Vagina (tissue), 2 donors: ENCODE results near the gene RPL36. TPM values are rescaled to one million over a fixed set of nuclear protein-coding genes. Genes with fewer than 3 reads are reported as not detected.

Source experiments
- DNase-seq, 2 donors: peaks; one replicate each; pipeline ENCODE4 v3.0.0-alpha.2; 2017; ENCODE audit errors: extremely low spot score in 2 of 2
- H3K27ac ChIP-seq: fragments of 200-600 bp; sonication (generic); one replicate; pipeline ENCODE4 v1.5.1; 2019
- H3K27me3 ChIP-seq: fragments of 200-600 bp; sonication (generic); one replicate; pipeline ENCODE4 v1.5.1; 2019
- H3K36me3 ChIP-seq, 2 donors: fragments of 200-600 bp; sonication (generic); one replicate each; pipeline ENCODE4 v1.5.1; 2017 to 2019
- H3K4me1 ChIP-seq: fragments of 200-600 bp; sonication (generic); one replicate; pipeline ENCODE4 v1.5.1; 2019
- H3K4me3 ChIP-seq, 2 donors: fragments of 200-600 bp; sonication (generic); 1 replicate in 1 of 2; 2 replicates in 1 of 2; pipeline ENCODE4 v1.5.1; 2016 to 2019
- H3K9me3 ChIP-seq: fragments of 200-600 bp; sonication (generic); one replicate; pipeline ENCODE4 v1.5.1; 2019
- POLR2A ChIP-seq, 2 donors: fragments of 450-650 bp; IDR thresholded peaks; one replicate each; pipeline ENCODE4 v1.6.1; 2017; ENCODE audit warnings: antibody characterized with exemption in 2 of 2, mild to moderate bottlenecking in 2 of 2, moderate library complexity in 2 of 2
- POLR2AphosphoS5 ChIP-seq, 2 donors: sonication (generic); formaldehyde crosslinking; IDR thresholded peaks; one replicate each; pipeline ENCODE4 v1.9.0; 2017; ENCODE audit warnings: antibody characterized with exemption in 2 of 2, mild to moderate bottlenecking in 2 of 2, low read depth in 1 of 2; ENCODE audit not compliant: insufficient read depth in 1 of 2
- intact Hi-C: fragments of 100-400 bp; cut with DNase I; formaldehyde crosslinking; loops from one replicate; pipeline ENCODE4 v1.15.1; 2023
- total RNA-seq: library from RNA; depleted of rRNA; stranded (reverse); fragments of >200 nt; gene quantifications from one replicate; pipeline ENCODE4 v1.2.3, GENCODE V29; 2016
- TF ChIP-seq, protein P1 (sequence below), 3 experiments: fragments of 450-650 bp in 2 of 3; fragments of 200-600 bp in 1 of 3; sonication (generic) in 1 of 3; IDR thresholded peaks; one replicate each; pipeline ENCODE4 v1.5.1; 2017 to 2019; ENCODE audit warnings: antibody characterized with exemption in 3 of 3, mild to moderate bottlenecking in 2 of 3, moderate library complexity in 2 of 3

Gene RPL36
- total RNA-seq, 1 donor from 2014 or later = 703 TPM

DNA sequence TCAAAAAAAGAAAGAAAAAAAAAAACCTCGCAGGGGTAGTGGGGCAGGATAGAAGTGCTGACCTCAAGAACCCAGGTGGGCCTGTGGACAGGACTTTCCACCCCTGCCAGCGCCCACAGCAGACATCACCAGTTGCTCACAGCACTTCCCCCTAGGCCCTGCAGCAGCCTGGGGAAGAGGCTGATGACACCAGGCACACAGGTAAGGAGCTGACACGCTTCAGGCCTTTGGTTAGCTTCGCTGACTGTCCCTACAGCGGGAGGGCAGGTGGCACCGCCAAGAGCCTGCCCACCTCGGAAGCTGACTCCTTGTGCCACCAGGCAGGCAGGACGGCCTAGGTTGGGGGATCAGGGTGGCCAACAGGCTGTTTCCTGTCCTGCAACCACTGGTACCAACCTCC lies 20.9 kb downstream of the RPL36 start:
- intact Hi-C loops = no loop called here
- Histone ChIP-seq H3K27me3 (no peaks in the 10 kb centered on the region), H3K27ac (no peak overlapping the region), H3K4me3 (no peak overlapping the region), H3K4me1 (no peaks in the 10 kb centered on the region), H3K36me3 (peaks cover 0 to 69% of the 10 kb centered on the region in 2 donors), H3K9me3 (no peaks in the 10 kb centered on the region)
- DNase-seq = no peak
- no peak for TF ChIP-seq POLR2AphosphoS5 (IDR thresholded peaks at IDR 0.05; ENCODE audit: insufficient read depth in 1 of 2, low read depth in 1 of 2)
- TF ChIP-seq, protein P1, sequence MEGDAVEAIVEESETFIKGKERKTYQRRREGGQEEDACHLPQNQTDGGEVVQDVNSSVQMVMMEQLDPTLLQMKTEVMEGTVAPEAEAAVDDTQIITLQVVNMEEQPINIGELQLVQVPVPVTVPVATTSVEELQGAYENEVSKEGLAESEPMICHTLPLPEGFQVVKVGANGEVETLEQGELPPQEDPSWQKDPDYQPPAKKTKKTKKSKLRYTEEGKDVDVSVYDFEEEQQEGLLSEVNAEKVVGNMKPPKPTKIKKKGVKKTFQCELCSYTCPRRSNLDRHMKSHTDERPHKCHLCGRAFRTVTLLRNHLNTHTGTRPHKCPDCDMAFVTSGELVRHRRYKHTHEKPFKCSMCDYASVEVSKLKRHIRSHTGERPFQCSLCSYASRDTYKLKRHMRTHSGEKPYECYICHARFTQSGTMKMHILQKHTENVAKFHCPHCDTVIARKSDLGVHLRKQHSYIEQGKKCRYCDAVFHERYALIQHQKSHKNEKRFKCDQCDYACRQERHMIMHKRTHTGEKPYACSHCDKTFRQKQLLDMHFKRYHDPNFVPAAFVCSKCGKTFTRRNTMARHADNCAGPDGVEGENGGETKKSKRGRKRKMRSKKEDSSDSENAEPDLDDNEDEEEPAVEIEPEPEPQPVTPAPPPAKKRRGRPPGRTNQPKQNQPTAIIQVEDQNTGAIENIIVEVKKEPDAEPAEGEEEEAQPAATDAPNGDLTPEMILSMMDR (IDR thresholded peaks at IDR 0.05) = no peak
- TF ChIP-seq POLR2A (IDR thresholded peaks at IDR 0.05) = no peak

DNA sequence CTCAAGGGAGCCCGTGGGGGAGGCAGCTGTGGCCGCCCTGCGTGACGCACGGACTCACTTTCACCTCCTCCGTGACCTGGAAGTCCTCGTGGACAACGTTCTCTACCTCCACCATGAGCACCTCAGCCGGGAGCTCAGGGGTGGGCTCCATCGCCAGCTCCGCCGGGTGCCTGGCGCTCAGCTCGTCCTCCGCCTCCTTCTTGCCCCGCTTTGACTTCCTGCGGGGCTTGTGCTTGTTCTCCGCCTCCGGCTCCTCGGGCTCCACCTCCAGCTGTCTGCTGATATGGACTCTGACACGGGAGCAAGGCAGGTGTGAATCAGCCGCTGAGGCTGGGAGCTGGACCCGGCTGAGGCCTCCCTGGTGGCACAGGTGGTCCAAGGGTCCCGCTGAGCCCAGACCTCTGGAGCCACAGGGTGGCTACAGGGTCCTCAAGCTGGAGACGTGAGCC lies 21.6 kb downstream of the RPL36 start:
- TF ChIP-seq POLR2AphosphoS5 (IDR thresholded peaks at IDR 0.05; ENCODE audit: insufficient read depth in 1 of 2, low read depth in 1 of 2) (no peak), POLR2A (IDR thresholded peaks at IDR 0.05) (no peak)
- TF ChIP-seq, protein P1 (IDR thresholded peaks at IDR 0.05) = no peak
- Histone ChIP-seq H3K27ac (no peak overlapping the region), H3K27me3 (no peaks in the 10 kb centered on the region), H3K4me1 (no peaks in the 10 kb centered on the region), H3K4me3 (no peak overlapping the region), H3K36me3 (peaks cover 0 to 62% of the 10 kb centered on the region in 2 donors), H3K9me3 (no peaks in the 10 kb centered on the region)
- DNase-seq = no peak
- intact Hi-C loops = no loop called here

DNA sequence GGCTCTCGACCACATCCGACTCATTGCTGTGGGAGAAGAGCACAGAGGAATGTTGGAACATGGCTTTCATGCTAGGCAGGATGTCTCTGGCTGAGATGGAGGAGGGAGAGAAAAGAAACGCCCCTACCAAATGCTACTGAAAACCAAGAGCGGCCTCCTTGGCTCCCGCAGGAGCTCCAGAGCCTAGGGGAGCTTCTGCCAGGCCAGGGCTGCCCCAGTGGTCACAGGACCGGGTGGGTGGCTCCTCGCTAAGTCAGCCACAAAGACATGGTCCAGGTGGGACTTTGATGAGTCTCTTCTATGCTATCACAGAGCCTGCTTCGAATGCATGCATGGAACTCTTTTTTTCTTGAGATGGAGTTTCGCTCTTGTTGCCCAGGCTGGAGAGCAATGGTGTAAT lies 23.1 kb downstream of the RPL36 start:
- H3K36me3 ChIP-seq = peaks cover 0 to 49% of the 10 kb centered on the region in 2 donors

DNA sequence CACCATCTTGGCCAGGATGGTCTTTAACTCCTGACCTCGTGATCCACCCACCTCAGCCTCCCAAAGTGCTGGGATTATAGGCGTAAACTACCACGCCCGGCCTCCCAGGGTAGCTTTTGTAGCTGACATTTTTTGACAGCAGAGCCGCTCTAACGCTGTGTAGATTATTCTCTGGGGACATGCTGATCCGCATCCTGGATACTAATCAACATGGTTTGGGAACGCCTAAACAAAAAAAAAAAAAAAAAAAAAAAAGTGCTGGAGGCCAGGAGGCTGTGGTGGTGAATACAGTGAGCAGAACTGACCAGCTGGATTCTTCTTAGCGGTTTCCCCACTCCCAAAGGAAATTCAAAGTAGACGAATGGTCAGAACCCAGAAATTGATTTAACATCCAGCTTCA lies 24.7 kb downstream of the RPL36 start:
- Histone ChIP-seq H3K27me3 (no peaks in the 10 kb centered on the region), H3K9me3 (no peaks in the 10 kb centered on the region), H3K36me3 (peaks cover 0 to 39% of the 10 kb centered on the region in 2 donors), H3K4me3 (no peak overlapping the region), H3K4me1 (peaks cover 23% of the 10 kb centered on the region), H3K27ac (no peak overlapping the region)
- TF ChIP-seq, protein P1 (IDR thresholded peaks at IDR 0.05) = no peak
- TF ChIP-seq POLR2A (IDR thresholded peaks at IDR 0.05) = no peak
- TF ChIP-seq POLR2AphosphoS5 (IDR thresholded peaks at IDR 0.05; ENCODE audit: insufficient read depth in 1 of 2, low read depth in 1 of 2) = no peak
- intact Hi-C loops = no loop called here
- DNase-seq = no peak

More for the DNA sequence above, 23.1 kb downstream of the RPL36 start:
- TF ChIP-seq POLR2A (IDR thresholded peaks at IDR 0.05) (no peak), POLR2AphosphoS5 (IDR thresholded peaks at IDR 0.05; ENCODE audit: insufficient read depth in 1 of 2, low read depth in 1 of 2) (no peak)
- TF ChIP-seq, protein P1 (IDR thresholded peaks at IDR 0.05) = no peak
- intact Hi-C loops = no loop called here
- Histone ChIP-seq H3K9me3 (no peaks in the 10 kb centered on the region), H3K27ac (no peak overlapping the region), H3K4me3 (no peak overlapping the region), H3K4me1 (peaks cover 12% of the 10 kb centered on the region), H3K27me3 (no peaks in the 10 kb centered on the region)
- DNase-seq = no peak

DNA sequence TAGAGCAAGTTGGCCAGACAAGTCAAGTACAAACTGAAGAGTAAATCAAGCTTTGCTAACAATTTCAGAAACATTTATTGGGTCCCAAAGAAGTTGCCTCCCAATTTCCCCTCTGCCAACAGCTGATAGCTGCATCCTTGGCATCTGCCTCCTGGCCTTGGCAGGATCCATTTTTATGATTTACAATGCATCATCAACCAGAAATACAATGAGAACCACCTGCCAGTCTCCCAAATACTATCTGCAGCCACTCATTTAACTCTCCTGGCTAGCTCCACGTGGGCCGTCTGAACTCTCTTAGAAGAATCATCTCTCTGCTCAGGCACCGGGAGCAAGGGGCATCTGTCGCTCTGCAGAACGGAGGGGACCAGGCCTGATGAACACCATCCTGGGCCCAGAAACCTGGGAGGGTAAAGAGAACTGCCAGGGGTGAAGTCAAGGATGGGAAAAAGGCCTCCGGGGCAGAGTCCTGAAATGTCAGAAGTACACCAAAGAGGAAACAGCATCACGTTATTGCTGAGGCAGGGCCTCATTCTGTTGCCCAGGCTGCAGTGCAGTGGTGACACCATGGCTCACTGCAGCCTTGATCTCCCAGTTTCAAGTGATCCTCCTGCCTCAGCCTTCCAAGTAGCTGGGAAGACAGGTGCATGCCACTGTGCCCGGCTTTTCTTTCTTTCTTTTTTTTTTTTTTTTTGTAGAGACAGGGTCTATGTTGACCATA lies 27.3 kb downstream of the RPL36 start:
- Histone ChIP-seq H3K36me3 (peaks cover 0 to 15% of the 10 kb centered on the region in 2 donors), H3K4me3 (no peak overlapping the region), H3K9me3 (no peaks in the 10 kb centered on the region), H3K27me3 (no peaks in the 10 kb centered on the region), H3K4me1 (peaks cover 31% of the 10 kb centered on the region), H3K27ac (no peak overlapping the region)
- no peak for DNase-seq
- no peak for TF ChIP-seq POLR2AphosphoS5 (IDR thresholded peaks at IDR 0.05; ENCODE audit: insufficient read depth in 1 of 2, low read depth in 1 of 2)
- TF ChIP-seq, protein P1 (IDR thresholded peaks at IDR 0.05) = no peak
- TF ChIP-seq POLR2A (IDR thresholded peaks at IDR 0.05) = no peak
- intact Hi-C loops = no loop called here
